ENCODE data around the gene HECTD4. TPM values are rescaled to one million over a fixed set of nuclear protein-coding genes. Genes with fewer than 3 reads are reported as not detected.

The HECTD4 gene
- total RNA-seq, 2 donors from 2014 or later, result 30.8 to 33.1 TPM

DNA sequence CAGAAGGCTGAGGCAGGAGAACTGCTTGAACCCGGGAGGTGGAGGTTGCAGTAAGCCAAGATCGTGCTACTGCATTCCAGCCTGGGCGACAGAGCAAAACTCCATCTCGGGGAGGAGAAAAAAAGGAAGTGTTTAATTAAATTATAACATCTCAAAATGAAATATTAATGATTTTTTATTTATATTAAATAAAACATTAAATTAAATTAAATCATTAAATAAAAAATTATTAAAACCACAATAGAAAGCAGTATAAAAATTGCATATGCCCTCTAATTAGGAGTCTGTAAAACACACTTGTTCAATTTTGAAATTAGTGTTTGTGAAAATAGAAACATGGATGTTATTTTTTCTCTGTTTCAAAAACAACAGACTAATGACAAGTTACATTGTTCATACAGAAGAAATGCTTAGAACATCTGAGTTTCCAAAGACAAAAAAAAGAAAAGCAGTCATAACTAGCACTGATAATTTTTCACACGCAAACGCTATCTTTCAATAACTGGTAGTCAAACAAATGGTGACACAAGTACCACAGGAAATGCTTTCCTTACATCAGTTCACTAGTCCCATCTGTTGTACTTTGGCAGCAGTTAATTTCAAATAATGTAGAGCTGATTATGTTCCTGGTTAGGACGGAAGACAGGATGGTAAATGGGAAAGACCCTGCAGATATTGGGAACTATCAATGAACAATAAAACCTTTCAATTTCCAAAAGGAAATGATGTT lies 54.9 kb downstream of the HECTD4 start:
- Mint-ChIP-seq H3K27me3 (no peaks in the 10 kb centered on the region), H3K4me3 (no peak overlapping the region)

GRCh38 chr12:112325622-112326207 lies 56.5 kb downstream of the HECTD4 start:
- no peaks in the 10 kb centered on the region for H3K27me3 Mint-ChIP-seq
- no peaks in the 10 kb centered on the region for H3K9me3 Mint-ChIP-seq
- ATAC-seq (replicated peaks), result no peak
- H3K4me3 Mint-ChIP-seq, result no peak overlapping the region
- H3K27ac Mint-ChIP-seq, result no peak overlapping the region
- no peaks in the 10 kb centered on the region for H3K36me3 Mint-ChIP-seq (ENCODE audit: low read depth)
- H3K4me1 Mint-ChIP-seq, result peaks cover 20% of the 10 kb centered on the region

More for the DNA sequence above, 54.9 kb downstream of the HECTD4 start:
- no peaks in the 10 kb centered on the region for H3K36me3 Mint-ChIP-seq (ENCODE audit: low read depth)
- H3K27ac Mint-ChIP-seq, result no peak overlapping the region
- peaks cover 15% of the 10 kb centered on the region for H3K4me1 Mint-ChIP-seq
- no peaks in the 10 kb centered on the region for H3K9me3 Mint-ChIP-seq
- ATAC-seq (replicated peaks), result no peak

GRCh38 chr12:112325157-112325556 lies 57.1 kb downstream of the HECTD4 start:
- Mint-ChIP-seq H3K9me3 (no peaks in the 10 kb centered on the region), H3K36me3 (ENCODE audit: low read depth) (no peaks in the 10 kb centered on the region), H3K27ac (no peak overlapping the region), H3K4me1 (peaks cover 20% of the 10 kb centered on the region), H3K27me3 (no peaks in the 10 kb centered on the region), H3K4me3 (no peak overlapping the region)
- ATAC-seq (replicated peaks), result no peak

GRCh38 chr12:112322882-112323547 lies 59.2 kb downstream of the HECTD4 start:
- Mint-ChIP-seq H3K4me3 (no peak overlapping the region), H3K27ac (no peak overlapping the region), H3K27me3 (no peaks in the 10 kb centered on the region), H3K9me3 (no peaks in the 10 kb centered on the region), H3K36me3 (ENCODE audit: low read depth) (peaks cover 10% of the 10 kb centered on the region), H3K4me1 (peaks cover 14% of the 10 kb centered on the region)
- ATAC-seq (replicated peaks), result no peak

DNA sequence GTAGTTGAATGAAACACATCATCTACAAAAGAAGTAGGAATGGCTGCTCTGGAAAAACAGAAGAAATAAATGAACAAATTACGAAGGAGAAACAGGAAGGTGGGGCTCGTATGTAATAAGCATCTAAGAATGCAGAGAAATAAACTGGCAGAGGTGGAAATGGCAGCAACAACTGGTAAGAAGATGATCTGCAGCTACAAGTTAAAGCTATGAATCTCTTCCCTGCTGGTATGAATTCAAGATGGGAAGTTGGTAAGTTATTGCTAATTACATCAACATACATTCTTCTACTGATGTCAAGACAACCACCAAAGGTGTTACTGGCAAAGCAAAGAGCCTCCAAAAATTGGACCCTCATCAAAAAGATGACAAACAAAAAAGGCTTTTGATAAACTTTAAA lies 59.8 kb downstream of the HECTD4 start:
- no peaks in the 10 kb centered on the region for H3K27me3 Mint-ChIP-seq
- H3K9me3 Mint-ChIP-seq, result no peaks in the 10 kb centered on the region
- no peak overlapping the region for H3K4me3 Mint-ChIP-seq
- no peak for ATAC-seq (replicated peaks)
- peaks cover 14% of the 10 kb centered on the region for H3K4me1 Mint-ChIP-seq
- peaks cover 16% of the 10 kb centered on the region for H3K36me3 Mint-ChIP-seq (ENCODE audit: low read depth)
- no peak overlapping the region for H3K27ac Mint-ChIP-seq

DNA sequence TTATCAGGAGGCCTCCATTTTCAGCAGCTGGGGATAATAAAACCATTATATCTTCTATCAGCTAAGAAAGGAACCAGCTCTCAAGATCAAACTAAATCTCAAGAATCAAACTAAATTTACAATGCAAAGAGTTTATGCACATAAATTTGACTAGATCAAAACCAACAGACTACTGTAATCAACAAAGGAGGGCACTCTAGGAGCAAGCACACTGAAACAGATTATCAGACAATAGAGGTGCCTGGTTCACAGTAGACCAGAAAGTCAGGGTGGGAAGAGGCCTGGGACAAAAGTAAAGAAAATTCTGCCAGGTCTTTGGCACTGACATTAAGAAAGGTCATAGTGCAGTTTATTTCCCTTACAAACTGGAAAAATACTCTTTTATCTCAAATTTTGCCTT lies 61.0 kb downstream of the HECTD4 start:
- Mint-ChIP-seq H3K27me3 (no peaks in the 10 kb centered on the region), H3K9me3 (no peaks in the 10 kb centered on the region), H3K27ac (no peak overlapping the region), H3K4me3 (no peak overlapping the region), H3K4me1 (peaks cover 14% of the 10 kb centered on the region), H3K36me3 (ENCODE audit: low read depth) (peaks cover 26% of the 10 kb centered on the region)
- no peak for ATAC-seq (replicated peaks)

GRCh38 chr12:112319395-112319794 lies 62.8 kb downstream of the HECTD4 start:
- H3K27me3 Mint-ChIP-seq, result no peaks in the 10 kb centered on the region
- no peak overlapping the region for H3K4me3 Mint-ChIP-seq
- peaks cover 12% of the 10 kb centered on the region for H3K4me1 Mint-ChIP-seq
- no peaks in the 10 kb centered on the region for H3K9me3 Mint-ChIP-seq
- no peak for ATAC-seq (replicated peaks)
- no peak overlapping the region for H3K27ac Mint-ChIP-seq
- peaks cover 35% of the 10 kb centered on the region for H3K36me3 Mint-ChIP-seq (ENCODE audit: low read depth)

- Mint-ChIP-seq H3K27me3 (no peaks in the 10 kb centered on the region), H3K4me1 (peaks cover 5% of the 10 kb centered on the region), H3K4me3 (no peak overlapping the region), H3K36me3 (ENCODE audit: low read depth) (peaks cover 44% of the 10 kb centered on the region), H3K9me3 (no peaks in the 10 kb centered on the region), H3K27ac (no peak overlapping the region)
- ATAC-seq (replicated peaks), result no peak
Observed at GRCh38 chr12:112317481-112317880, 64.8 kb downstream of the HECTD4 start.

GRCh38 chr12:112314981-112315380 lies 67.2 kb downstream of the HECTD4 start:
- H3K27ac Mint-ChIP-seq, result no peak overlapping the region
- H3K27me3 Mint-ChIP-seq, result no peaks in the 10 kb centered on the region
- ATAC-seq (replicated peaks), result no peak

DNA sequence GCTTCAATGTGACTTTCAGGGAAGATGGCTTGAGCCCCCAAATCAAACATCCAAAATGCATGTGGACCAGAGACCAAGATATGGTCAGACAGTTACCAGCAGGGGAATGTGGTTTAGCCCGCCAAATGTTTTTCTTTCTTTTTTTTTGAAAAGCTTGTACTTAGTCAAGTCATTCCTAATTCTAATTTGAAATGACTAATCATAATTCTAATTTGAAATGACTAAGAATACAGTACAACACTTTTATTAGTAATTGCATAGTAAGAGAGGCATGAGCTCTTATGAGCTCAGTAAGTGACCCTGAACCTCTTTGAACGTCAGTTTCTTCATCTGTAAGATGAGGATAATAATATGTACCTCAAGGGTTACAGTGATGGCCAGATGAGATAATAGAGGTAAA lies 72.4 kb downstream of the HECTD4 start:
- Mint-ChIP-seq H3K36me3 (ENCODE audit: low read depth) (peaks cover 65% of the 10 kb centered on the region), H3K4me3 (no peak overlapping the region), H3K27me3 (no peaks in the 10 kb centered on the region), H3K9me3 (no peaks in the 10 kb centered on the region), H3K4me1 (peaks cover 5% of the 10 kb centered on the region), H3K27ac (no peak overlapping the region)
- peak; percentile 82 for ATAC-seq (replicated peaks)

More at GRCh38 chr12:112314981-112315380, 67.2 kb downstream of the HECTD4 start:
- Mint-ChIP-seq H3K9me3 (no peaks in the 10 kb centered on the region), H3K36me3 (ENCODE audit: low read depth) (peaks cover 54% of the 10 kb centered on the region), H3K4me3 (no peak overlapping the region), H3K4me1 (no peaks in the 10 kb centered on the region)

- Mint-ChIP-seq H3K9me3 (no peaks in the 10 kb centered on the region), H3K27me3 (no peaks in the 10 kb centered on the region), H3K4me3 (no peak overlapping the region), H3K27ac (no peak overlapping the region), H3K36me3 (ENCODE audit: low read depth) (peaks cover 65% of the 10 kb centered on the region), H3K4me1 (peaks cover 5% of the 10 kb centered on the region)
- ATAC-seq (replicated peaks), result no peak
Observed at GRCh38 chr12:112308652-112309051, 73.6 kb downstream of the HECTD4 start.

DNA sequence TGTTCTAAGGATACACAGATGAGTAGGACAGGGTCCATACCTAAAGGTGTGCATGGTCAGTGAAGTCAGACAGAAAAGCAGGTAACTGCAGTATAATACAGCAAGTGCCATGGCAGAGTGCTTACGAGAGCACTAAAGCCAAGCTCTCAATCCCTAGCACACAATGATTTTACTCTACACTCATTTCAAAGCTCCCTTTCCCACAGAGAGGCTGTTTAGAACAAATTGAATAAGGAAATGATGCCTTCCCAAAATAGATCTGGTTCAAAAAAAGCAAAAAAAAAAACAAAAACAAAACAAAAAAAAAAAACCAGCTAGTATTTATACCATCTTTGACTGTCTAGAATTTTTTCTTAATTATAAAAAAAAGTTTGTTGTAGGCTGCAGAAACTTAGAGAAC lies 74.1 kb downstream of the HECTD4 start:
- Mint-ChIP-seq H3K36me3 (ENCODE audit: low read depth) (peaks cover 68% of the 10 kb centered on the region), H3K27me3 (no peaks in the 10 kb centered on the region), H3K9me3 (no peaks in the 10 kb centered on the region), H3K4me1 (peaks cover 8% of the 10 kb centered on the region), H3K27ac (no peak overlapping the region), H3K4me3 (no peak overlapping the region)
- no peak for ATAC-seq (replicated peaks)

- H3K4me1 Mint-ChIP-seq, result peaks cover 9% of the 10 kb centered on the region
- H3K9me3 Mint-ChIP-seq, result no peaks in the 10 kb centered on the region
- no peak for ATAC-seq (replicated peaks)
- H3K36me3 Mint-ChIP-seq (ENCODE audit: low read depth), result peaks cover 68% of the 10 kb centered on the region
- H3K27me3 Mint-ChIP-seq, result no peaks in the 10 kb centered on the region
- no peak overlapping the region for H3K4me3 Mint-ChIP-seq
- no peak overlapping the region for H3K27ac Mint-ChIP-seq
Observed at GRCh38 chr12:112307317-112308011, 74.8 kb downstream of the HECTD4 start.

GRCh38 chr12:112305951-112306350 lies 76.3 kb downstream of the HECTD4 start:
- Mint-ChIP-seq H3K27ac (peak overlapping the region; percentile 56), H3K4me1 (peaks cover 9% of the 10 kb centered on the region), H3K36me3 (ENCODE audit: low read depth) (peaks cover 59% of the 10 kb centered on the region), H3K27me3 (no peaks in the 10 kb centered on the region), H3K4me3 (no peak overlapping the region), H3K9me3 (no peaks in the 10 kb centered on the region)
- ATAC-seq (replicated peaks), result no peak
